Measurements from ENCODE around the gene SLC7A1.

SLC7A1 gene

GRCh38 chr13:29526741-29527140, 68.7 kb downstream of the SLC7A1 start:
- no peak for DNase-seq

GRCh38 chr13:29525757-29526156, 69.7 kb downstream of the SLC7A1 start:
- no peak for DNase-seq

- no peak for DNase-seq
Observed at GRCh38 chr13:29524641-29525040, 70.8 kb downstream of the SLC7A1 start.

GRCh38 chr13:29524176-29524575, 71.3 kb downstream of the SLC7A1 start:
- DNase-seq: no peak

- no peak for DNase-seq
Observed at GRCh38 chr13:29523199-29523961, 72.1 kb downstream of the SLC7A1 start.

GRCh38 chr13:29522044-29522685, 73.3 kb downstream of the SLC7A1 start:
- DNase-seq: no peak

GRCh38 chr13:29521336-29521735, 74.2 kb downstream of the SLC7A1 start:
- DNase-seq: no peak

- DNase-seq: no peak
Observed at GRCh38 chr13:29520671-29521070, 74.8 kb downstream of the SLC7A1 start.

GRCh38 chr13:29519921-29520320, 75.6 kb downstream of the SLC7A1 start:
- DNase-seq: no peak

GRCh38 chr13:29516880-29517279, 78.6 kb downstream of the SLC7A1 start:
- DNase-seq: no peak

GRCh38 chr13:29516012-29516411, 79.5 kb downstream of the SLC7A1 start:
- DNase-seq: no peak

- no peak for DNase-seq
Observed at GRCh38 chr13:29515372-29515771, 80.1 kb downstream of the SLC7A1 start.

GRCh38 chr13:29514720-29515310, 80.7 kb downstream of the SLC7A1 start:
- DNase-seq: no peak

- no peak for DNase-seq
Observed at GRCh38 chr13:29513981-29514719, 81.3 kb downstream of the SLC7A1 start.

- DNase-seq: no peak
Observed at GRCh38 chr13:29513002-29513980, 82.2 kb downstream of the SLC7A1 start.

- no peak for DNase-seq
Observed at GRCh38 chr13:29511980-29512379, 83.5 kb downstream of the SLC7A1 start.

GRCh38 chr13:29511106-29511796, 84.2 kb downstream of the SLC7A1 start:
- DNase-seq: no peak

- DNase-seq: no peak
Observed at GRCh38 chr13:29510651-29511084, 84.8 kb downstream of the SLC7A1 start.

GRCh38 chr13:29509999-29510589, 85.4 kb downstream of the SLC7A1 start:
- DNase-seq: no peak

- no peak for DNase-seq
Observed at GRCh38 chr13:29508876-29509252, 86.6 kb downstream of the SLC7A1 start.

All from NCI-H1105 (cell line).